H1 (cell line): ENCODE data around the gene CDC42SE1. TPM values are rescaled to one million over a fixed set of nuclear protein-coding genes. Genes with fewer than 3 reads are reported as not detected.

Experiments
- CTCF ChIA-PET: fragments of 300-600 bp; sonication (Branson Sonifier 250); formaldehyde crosslinking; loops from one replicate; lab custom pipeline; 2021; ENCODE audit not compliant: partially characterized antibody; lab: Charles Lee
- POLR2A ChIA-PET: fragments of 300-600 bp; sonication (Branson Sonifier 250); formaldehyde crosslinking; loops from one replicate; lab custom pipeline; 2021; ENCODE audit warnings: inconsistent platforms; ENCODE audit not compliant: partially characterized antibody; lab: Charles Lee
- DNase-seq, 2 experiments: peaks; one replicate each; pipeline versions ENCODE4 v3.0.0 to v3.0.0-alpha.2; 2010 to 2022; ENCODE audit warnings: low spot score in 2 of 2, low read depth in 1 of 2, mixed read lengths in 1 of 2
- FAIRE-seq: peaks from 2 replicates; lab custom pipeline; 2011; peaks lifted over from hg19 to GRCh38; lab: Jason Lieb, UNC
- H2AFZ ChIP-seq: 2 replicates; pipeline ENCODE4 v1.8.1; 2012; ENCODE audit warnings: low read length, inconsistent platforms
- H2AK5ac ChIP-seq: 2 replicates; pipeline ENCODE4 v1.6.1; 2013; ENCODE audit warnings: low read depth, low read length
- H2BK120ac ChIP-seq: replicated peaks from 2 replicates; pipeline ENCODE3; 2013; ENCODE audit warnings: low read depth, low read length, inconsistent platforms
- H2BK12ac ChIP-seq: 2 replicates; pipeline ENCODE4 v1.6.1; 2013; ENCODE audit warnings: low read depth, low read length
- H2BK15ac ChIP-seq: 2 replicates; pipeline ENCODE4 v1.6.1; 2013; ENCODE audit warnings: low read length
- H2BK20ac ChIP-seq: 2 replicates; pipeline ENCODE4 v1.6.1; 2013; ENCODE audit warnings: low read length
- H2BK5ac ChIP-seq: 2 replicates; pipeline ENCODE4 v1.6.1; 2013; ENCODE audit warnings: low read depth, low read length
- H3K14ac ChIP-seq: 2 replicates; pipeline ENCODE4 v1.6.1; 2013; ENCODE audit warnings: inconsistent platforms; ENCODE audit not compliant: insufficient read length
- H3K18ac ChIP-seq: 2 replicates; pipeline ENCODE4 v1.6.1; 2013; ENCODE audit warnings: low read length; ENCODE audit errors: extremely low read depth
- H3K23ac ChIP-seq: 2 replicates; pipeline ENCODE4 v1.6.1; 2013; ENCODE audit warnings: inconsistent platforms; ENCODE audit not compliant: insufficient read length
- H3K23me2 ChIP-seq: 2 replicates; pipeline ENCODE4 v1.6.1; 2013; ENCODE audit warnings: low read depth, low read length
- H3K27ac ChIP-seq: 2 replicates; pipeline ENCODE4 v1.6.1; 2011; ENCODE audit warnings: low read depth, low read length, inconsistent platforms
- H3K27me3 ChIP-seq, 4 experiments: replicated peaks in 1 of 4; 1 replicate in 1 of 4; 2 replicates in 3 of 4; pipeline versions ENCODE4 v1.6.1 to v1.8.1; 2011 to 2013; ENCODE audit warnings: low read length in 3 of 4, mild to moderate bottlenecking in 3 of 4, inconsistent platforms in 2 of 4, mixed read lengths in 2 of 4, moderate library complexity in 1 of 4; ENCODE audit not compliant: control insufficient read depth in 3 of 4, insufficient read depth in 3 of 4; ENCODE audit errors: extremely low read depth in 1 of 4
- H3K36me3 ChIP-seq, 4 experiments: 2 replicates each; pipeline versions ENCODE4 v1.6.1 to v1.8.1; 2011 to 2013; ENCODE audit warnings: mild to moderate bottlenecking in 4 of 4, low read length in 3 of 4, moderate library complexity in 2 of 4, control low read depth in 1 of 4, inconsistent platforms in 1 of 4; ENCODE audit not compliant: insufficient read depth in 4 of 4, control insufficient read depth in 2 of 4
- H3K4ac ChIP-seq: replicated peaks from 2 replicates; pipeline ENCODE3; 2013; ENCODE audit warnings: low read length, low read depth, mixed read lengths, inconsistent platforms; ENCODE audit not compliant: insufficient read length
- H3K4me1 ChIP-seq, 4 experiments: replicated peaks in 1 of 4; 1 replicate in 1 of 4; 2 replicates in 3 of 4; pipeline versions ENCODE4 v1.6.1 to v1.8.1; 2011 to 2013; ENCODE audit warnings: low read length in 3 of 4, inconsistent platforms in 2 of 4, mixed read lengths in 1 of 4; ENCODE audit not compliant: insufficient read depth in 4 of 4, control insufficient read depth in 3 of 4
- H3K4me2 ChIP-seq, 2 experiments: 2 replicates each; pipeline versions ENCODE4 v1.6.1 to v1.8.1; 2011 to 2013; ENCODE audit warnings: low read depth in 2 of 2, low read length in 2 of 2, control low read depth in 1 of 2, inconsistent platforms in 1 of 2, mild to moderate bottlenecking in 1 of 2; ENCODE audit not compliant: insufficient read depth in 1 of 2
- H3K4me3 ChIP-seq, 4 experiments: fragments of 200-600, 300-600 bp in 1 of 4; sonication (generic), shearing (Covaris generic), sonication (Bioruptor Twin) in 1 of 4; 2 replicates each; pipeline versions ENCODE4 v1.5.1 to v1.8.1; 2011 to 2016; ENCODE audit warnings: low read length in 4 of 4, low read depth in 3 of 4, control low read depth in 2 of 4, inconsistent platforms in 2 of 4, mild to moderate bottlenecking in 2 of 4, mixed read lengths in 1 of 4, moderate library complexity in 1 of 4; ENCODE audit not compliant: insufficient read depth in 2 of 4; ENCODE audit errors: extremely low read depth in 1 of 4
- H3K56ac ChIP-seq: replicated peaks from 2 replicates; pipeline ENCODE3; 2013; ENCODE audit warnings: low read depth, mild to moderate bottlenecking, mixed read lengths, low read length, inconsistent platforms; ENCODE audit not compliant: insufficient read length
- H3K79me1 ChIP-seq: 2 replicates; pipeline ENCODE4 v1.6.1; 2013; ENCODE audit warnings: low read depth, low read length, control low read depth
- H3K79me2 ChIP-seq, 2 experiments: 2 replicates each; pipeline versions ENCODE4 v1.6.1 to v1.8.1; 2012 to 2013; ENCODE audit warnings: low read length in 2 of 2, mild to moderate bottlenecking in 2 of 2, inconsistent platforms in 1 of 2; ENCODE audit not compliant: insufficient read depth in 2 of 2, control insufficient read depth in 1 of 2
- H3K9ac ChIP-seq, 4 experiments: replicated peaks in 1 of 4; 1 replicate in 1 of 4; 2 replicates in 3 of 4; pipeline versions ENCODE4 v1.6.1 to v1.8.1; 2011 to 2013; ENCODE audit warnings: low read depth in 3 of 4, low read length in 3 of 4, control low read depth in 2 of 4, mild to moderate bottlenecking in 2 of 4, moderate library complexity in 2 of 4, inconsistent platforms in 1 of 4; ENCODE audit errors: extremely low read depth in 1 of 4
- H3K9me3 ChIP-seq, 2 experiments: 2 replicates each; pipeline versions ENCODE4 v1.6.1 to v1.8.1; 2012 to 2013; ENCODE audit warnings: mild to moderate bottlenecking in 2 of 2, moderate library complexity in 2 of 2, control low read depth in 1 of 2, inconsistent platforms in 1 of 2, low read depth in 1 of 2, low read length in 1 of 2, mixed read lengths in 1 of 2; ENCODE audit not compliant: insufficient read depth in 2 of 2
- H4K20me1 ChIP-seq, 2 experiments: replicated peaks in 1 of 2; 2 replicates each; pipeline versions ENCODE3 to v1.8.1; 2011 to 2013; ENCODE audit warnings: inconsistent platforms in 2 of 2, low read length in 2 of 2, mild to moderate bottlenecking in 1 of 2; ENCODE audit not compliant: insufficient read depth in 2 of 2, control insufficient read depth in 1 of 2
- H4K5ac ChIP-seq: 2 replicates; pipeline ENCODE4 v1.6.1; 2013; ENCODE audit warnings: low read length, low read depth, mixed read lengths, inconsistent platforms; ENCODE audit not compliant: insufficient read length
- H4K8ac ChIP-seq: 2 replicates; pipeline ENCODE4 v1.8.0; 2013; ENCODE audit warnings: mild to moderate bottlenecking, moderate library complexity, low read length, inconsistent platforms; ENCODE audit not compliant: insufficient read depth; ENCODE audit errors: extremely low read depth
- H4K91ac ChIP-seq: replicated peaks from 2 replicates; pipeline ENCODE3; 2013; ENCODE audit warnings: low read length, mixed read lengths, inconsistent platforms; ENCODE audit not compliant: insufficient read length
- BCL11A ChIP-seq, 2 experiments: IDR thresholded peaks; one replicate each; pipeline ENCODE4 v1.6.1; 2011; ENCODE audit warnings: low read depth in 2 of 2, low read length in 2 of 2, mild to moderate bottlenecking in 2 of 2
- CREB1 ChIP-seq: IDR thresholded peaks from 2 replicates; pipeline ENCODE4 v1.6.1; 2012; ENCODE audit warnings: inconsistent platforms
- GTF2F1 ChIP-seq: IDR thresholded peaks from 2 replicates; pipeline ENCODE4 v1.6.1; 2012; ENCODE audit warnings: low read depth, low read length, improper control_type of control experiment, borderline replicate concordance
- POLR2AphosphoS5 ChIP-seq: IDR thresholded peaks from 2 replicates; pipeline ENCODE4 v1.6.1; 2011; ENCODE audit warnings: low read depth, low read length
- RBBP5 ChIP-seq: IDR thresholded peaks from 2 replicates; pipeline ENCODE4 v1.7.1; 2012; ENCODE audit warnings: low read depth, mild to moderate bottlenecking, inconsistent platforms, low read length, moderate library complexity, borderline replicate concordance
- SIN3A ChIP-seq, 2 experiments: IDR thresholded peaks in 1 of 2; conservative IDR thresholded peaks in 1 of 2; 2 replicates each; pipeline ENCODE4 v1.6.1; 2011 to 2012; ENCODE audit warnings: low read length in 2 of 2, improper control_type of control experiment in 1 of 2, low read depth in 1 of 2, mild to moderate bottlenecking in 1 of 2
- SUZ12 ChIP-seq: fragments of 200-600 bp; sonication (generic); IDR thresholded peaks from 2 replicates; pipeline ENCODE4 v1.6.1; 2012; ENCODE audit warnings: mild to moderate bottlenecking, inconsistent platforms, low read length, moderate library complexity, mixed read lengths
- WGBS, 2 experiments: shearing (Covaris generic) in 1 of 2; methylation state at CpG; one replicate each; pipeline versions ENCODE4 v1.1.6 to v1.1.7; 2013 to 2015; ENCODE audit warnings: low lambda C conversion rate in 2 of 2, mixed read lengths in 2 of 2, inconsistent platforms in 1 of 2, low coverage in 1 of 2, missing lambda C conversion rate in 1 of 2; ENCODE audit not compliant: insufficient replicate concordance in 2 of 2, insufficient coverage in 1 of 2, insufficient read length in 1 of 2; ENCODE audit errors: extremely low coverage in 1 of 2, missing lambda C conversion rate in 1 of 2; 5-methylcytosine and 5-hydroxymethylcytosine counted together
- polyA plus RNA-seq, 7 experiments: library from polyadenylated mRNA; depleted of rRNA in 3 of 7; stranded (reverse) in 5 of 7; unstranded in 2 of 7; fragments of >200 nt in 5 of 7; fragments of 200-250 nt in 2 of 7; gene quantifications; 1 replicate in 5 of 7; 2 replicates in 1 of 7; 4 replicates in 1 of 7; pipeline versions ENCODE4 v1.2.1 to v1.2.3, GENCODE V29; 2011 to 2013; ENCODE audit warnings: missing spikeins in 2 of 7, mixed read lengths in 2 of 7
- total RNA-seq: library from RNA; stranded (reverse); fragmentation: NEBNext Ultra II Directional; extraction: Animal tissue kit (Norgen Biotek cat#: 25700); gene quantifications from 2 replicates; pipeline ENCODE4 v1.2.1, GENCODE V29; 2021

The CDC42SE1 gene
- total and polyA plus RNA-seq, 2 of the 8 experiments (the other 6 are each of a cell fraction or from before 2014, with no cell fraction given): 30.5 to 74.1 TPM

GRCh38 chr1:151049458-151049857 is 10.0 kb downstream of the CDC42SE1 start:
- Histone ChIP-seq H4K8ac (no peak overlapping the region), H3K56ac (no peak overlapping the region), H2AFZ (no peak overlapping the region), H3K79me1 (no peaks in the 10 kb centered on the region), H3K23ac (no peak overlapping the region), H3K14ac (no peak overlapping the region), H3K18ac (no peak overlapping the region), H2BK120ac (no peak overlapping the region), H3K4me2 (peak overlapping the region in 1 of 2 experiments; percentile 13; a peak in 1 of 4 replicates), H3K4ac (no peak overlapping the region), H3K36me3 (peaks cover 7 to 41% (median 22%) of the 10 kb centered on the region in 4 experiments), H2BK5ac (no peak overlapping the region), H3K4me1 (peaks cover 0 to 7% (median 3%) of the 10 kb centered on the region in 4 experiments; a peak in 4 of 7 replicates), H4K20me1 (peaks cover 0 to 3% of the 10 kb centered on the region in 2 experiments), H4K91ac (no peak overlapping the region), H3K27me3 (no peaks in the 10 kb centered on the region), H2AK5ac (no peak overlapping the region), H3K79me2 (no peaks in the 10 kb centered on the region), H3K9me3 (no peaks in the 10 kb centered on the region), H3K9ac (no peak overlapping the region), H2BK15ac (no peak overlapping the region), H3K27ac (no peak overlapping the region), H3K4me3 (no peak overlapping the region), H2BK12ac (no peak overlapping the region; the same call in 1 of the 2 replicates), H3K23me2 (peaks cover 8% of the 10 kb centered on the region; the same call in 1 of the 2 replicates), H2BK20ac (no peak overlapping the region), H4K5ac (no peak overlapping the region)
- WGBS, 2 experiments: 93% methylated on average over 5 of the region's 5 CpGs; no CpG with 5 or more reads in 1 of the 2 experiments
- TF ChIP-seq BCL11A (IDR thresholded peaks at IDR 0.05; ENCODE audit: low read depth in 2 of 2, low read length in 2 of 2) (no peak), SIN3A (conservative IDR thresholded peaks at IDR 0.05 in 1 of 2, IDR thresholded peaks at IDR 0.05 in 1 of 2; ENCODE audit: low read depth in 1 of 2, low read length in 2 of 2) (no peak), RBBP5 (no peak), GTF2F1 (no peak), POLR2AphosphoS5 (no peak; the same call in 1 of the 2 replicates), SUZ12 (no peak), CREB1 (no peak)
- CTCF ChIA-PET: interaction anchor here (0.7 to 9.6 kb wide), 6 partner anchors 10 to 24 kb away, joined by 3 to 95 read pairs (median 6); partner anchors contain the start of genes BNIPL, CDC42SE1 and MLLT11
- FAIRE-seq (no peak), DNase-seq (no peak)
- POLR2A ChIA-PET: interaction anchor here (0.5 to 7.7 kb wide), 10 partner anchors 9 to 699 kb away, joined by 3 to 107 read pairs (median 4); partner anchors contain the start of genes BNIPL, CDC42SE1 and MLLT11
